Endothelial cell of umbilical vein (primary cell): Measurements from ENCODE around the gene LGR6. TPM values are rescaled to one million over a fixed set of nuclear protein-coding genes. Genes with fewer than 3 reads are reported as not detected.

Experiments
- BruUV-seq: library from RNA; stranded (reverse); fragments of 400-500 nt; replicated peaks from 2 replicates; lab custom pipeline; 2021; lab: Mats Ljungman, UMichigan
- CTCF ChIA-PET: fragments of 300-600, 350-600 bp; sonication (Branson Sonifier 250); formaldehyde crosslinking; loops from one replicate; lab custom pipeline; 2021; ENCODE audit warnings: antibody characterized with exemption, inconsistent platforms; lab: Charles Lee
- POLR2A ChIA-PET: fragments of 300-600, 350-600 bp; sonication (Branson Sonifier 250); formaldehyde crosslinking; loops from one replicate; lab custom pipeline; 2021; ENCODE audit warnings: antibody characterized with exemption, inconsistent platforms; lab: Charles Lee
- DNase-seq: peaks from one replicate; pipeline ENCODE4 v3.0.0-alpha.2; 2011; ENCODE audit warnings: low read depth, low spot score
- FAIRE-seq: peaks from 2 replicates; lab custom pipeline; 2011; peaks lifted over from hg19 to GRCh38; lab: Jason Lieb, UNC
- H2AFZ ChIP-seq: 2 replicates; pipeline ENCODE4 v1.6.0; 2012; ENCODE audit warnings: low read depth, low read length, control low read depth, inconsistent platforms
- H3K27ac ChIP-seq: 2 replicates; pipeline ENCODE4 v1.5.1; 2011; ENCODE audit warnings: low read depth, mild to moderate bottlenecking, control low read depth, low read length, moderate library complexity; ENCODE audit not compliant: insufficient read depth
- H3K27me3 ChIP-seq, 2 experiments: 2 replicates each; pipeline versions ENCODE4 v1.6.0 to v1.6.1; 2011; ENCODE audit warnings: low read length in 2 of 2, mixed read lengths in 1 of 2; ENCODE audit not compliant: control insufficient read depth in 2 of 2, insufficient read depth in 2 of 2
- H3K36me3 ChIP-seq, 2 experiments: 2 replicates in 1 of 2; 3 replicates in 1 of 2; pipeline ENCODE4 v1.5.1; 2011; ENCODE audit warnings: low read length in 2 of 2, mild to moderate bottlenecking in 1 of 2, moderate library complexity in 1 of 2; ENCODE audit not compliant: control insufficient read depth in 2 of 2, insufficient read depth in 2 of 2; ENCODE audit errors: extremely low read depth in 1 of 2
- H3K4me1 ChIP-seq: 3 replicates; pipeline ENCODE4 v1.5.1; 2011; ENCODE audit warnings: mild to moderate bottlenecking, low read length; ENCODE audit not compliant: control insufficient read depth, insufficient read depth; ENCODE audit errors: extremely low read depth
- H3K4me2 ChIP-seq: 2 replicates; pipeline ENCODE4 v1.6.1; 2011; ENCODE audit warnings: low read length, control low read depth, mixed read lengths; ENCODE audit not compliant: insufficient read depth
- H3K4me3 ChIP-seq, 3 experiments: fragments of 200-600 bp in 1 of 3; sonication (generic), shearing (Covaris generic) in 1 of 3; replicated peaks in 1 of 3; 2 replicates each; pipeline ENCODE4 v1.5.1; 2011 to 2016; ENCODE audit warnings: control low read depth in 3 of 3, low read length in 3 of 3, mild to moderate bottlenecking in 2 of 3, inconsistent platforms in 1 of 3, low read depth in 1 of 3, moderate library complexity in 1 of 3; ENCODE audit not compliant: insufficient read depth in 1 of 3
- H3K79me2 ChIP-seq: 2 replicates; pipeline ENCODE4 v1.6.0; 2012; ENCODE audit warnings: low read length, inconsistent platforms; ENCODE audit not compliant: control insufficient read depth, insufficient read depth
- H3K9ac ChIP-seq: replicated peaks from 2 replicates; pipeline ENCODE3; 2011; ENCODE audit warnings: low read length, control low read depth; ENCODE audit not compliant: insufficient read depth; ENCODE audit errors: extremely low read depth
- H3K9me1 ChIP-seq: replicated peaks from 3 replicates; pipeline ENCODE4 v1.6.0; 2011; ENCODE audit warnings: mild to moderate bottlenecking, low read length; ENCODE audit not compliant: control insufficient read depth, insufficient read depth; ENCODE audit errors: extremely low read depth
- H3K9me3 ChIP-seq: replicated peaks from 2 replicates; pipeline ENCODE4 v1.5.1; 2012; ENCODE audit warnings: low read length, inconsistent platforms; ENCODE audit not compliant: control insufficient read depth, insufficient read depth
- H4K20me1 ChIP-seq: replicated peaks from 2 replicates; pipeline ENCODE3; 2011; ENCODE audit warnings: mild to moderate bottlenecking, low read length; ENCODE audit not compliant: control insufficient read depth, insufficient read depth; ENCODE audit errors: extremely low read depth
- EZH2 ChIP-seq: IDR thresholded peaks from 2 replicates; pipeline ENCODE4 v1.6.1; 2012; ENCODE audit warnings: borderline replicate concordance, low read depth, mild to moderate bottlenecking, moderate library complexity, low read length, inconsistent platforms; ENCODE audit not compliant: severe bottlenecking
- FOS ChIP-seq: IDR thresholded peaks from 2 replicates; pipeline ENCODE4 v1.6.1; 2011; ENCODE audit warnings: mild to moderate bottlenecking, low read length, moderate library complexity, borderline replicate concordance; ENCODE audit not compliant: insufficient read depth
- GATA2 ChIP-seq: IDR thresholded peaks from 2 replicates; pipeline ENCODE4 v1.7.0; 2011; ENCODE audit warnings: low read depth, mild to moderate bottlenecking, moderate library complexity, mixed read lengths, low read length; ENCODE audit not compliant: insufficient read length, insufficient read depth
- JUN ChIP-seq: IDR thresholded peaks from 2 replicates; pipeline ENCODE4 v1.6.1; 2011; ENCODE audit warnings: borderline replicate concordance, low read depth; ENCODE audit not compliant: insufficient read length, insufficient read depth
- MYC ChIP-seq: IDR thresholded peaks from one replicate; pipeline ENCODE4 v1.6.1; 2011; ENCODE audit warnings: mild to moderate bottlenecking, low read depth, low read length
- POLR2A ChIP-seq: IDR thresholded peaks from 2 replicates; pipeline ENCODE4 v1.6.1; 2012; ENCODE audit warnings: low read depth, mild to moderate bottlenecking, control low read depth, low read length
- POLR2AphosphoS5 ChIP-seq: IDR thresholded peaks from 2 replicates; pipeline ENCODE4 v1.6.1; 2012; ENCODE audit warnings: low read depth, mild to moderate bottlenecking, control low read depth, low read length, moderate library complexity; ENCODE audit not compliant: insufficient read depth
- dilution Hi-C: fragments of 300-500 bp; cut with MboI; formaldehyde crosslinking; loops from one replicate; pipeline ENCODE4 v1.15.0; 2019; ENCODE audit warnings: low sequenced_read_pairs; ENCODE audit not compliant: extremely low pct_ligation_motif_present
- intact Hi-C: fragments of 100-400 bp; cut with micrococcal nuclease; formaldehyde crosslinking; loops from one replicate; pipeline ENCODE4 v1.10.0; 2022
- polyA plus RNA-seq, 4 experiments: library from polyadenylated mRNA; depleted of rRNA in 3 of 4; stranded (reverse) in 3 of 4; unstranded in 1 of 4; fragments of >200 nt; gene quantifications; 2 replicates each; pipeline versions ENCODE4 v1.2.1 to v1.2.3, GENCODE V29; 2011 to 2012; ENCODE audit warnings: missing spikeins in 1 of 4
- total RNA-seq: library from RNA; stranded (reverse); gene quantifications from 2 replicates; pipeline ENCODE4 v1.2.3, GENCODE V29; 2021
- TF ChIP-seq, protein P1 (sequence below): IDR thresholded peaks from 2 replicates; pipeline ENCODE4 v1.6.1; 2011; ENCODE audit not compliant: insufficient read depth, insufficient read length
- TF ChIP-seq, protein P2 (sequence below), 2 donors: IDR thresholded peaks; 1 replicate in 1 of 2; 2 replicates in 1 of 2; pipeline ENCODE4 v1.5.1; 2011; ENCODE audit warnings: low read length in 2 of 2, mild to moderate bottlenecking in 2 of 2, moderate library complexity in 2 of 2, control low read depth in 1 of 2, inconsistent platforms in 1 of 2, low read depth in 1 of 2; ENCODE audit not compliant: insufficient read depth in 1 of 2; ENCODE audit errors: extremely low read depth in 1 of 2

Gene LGR6
- total and polyA plus RNA-seq, 2 donors (not counting 3 experiments of a cell fraction or from before 2014, with no cell fraction given): not detected

DNA sequence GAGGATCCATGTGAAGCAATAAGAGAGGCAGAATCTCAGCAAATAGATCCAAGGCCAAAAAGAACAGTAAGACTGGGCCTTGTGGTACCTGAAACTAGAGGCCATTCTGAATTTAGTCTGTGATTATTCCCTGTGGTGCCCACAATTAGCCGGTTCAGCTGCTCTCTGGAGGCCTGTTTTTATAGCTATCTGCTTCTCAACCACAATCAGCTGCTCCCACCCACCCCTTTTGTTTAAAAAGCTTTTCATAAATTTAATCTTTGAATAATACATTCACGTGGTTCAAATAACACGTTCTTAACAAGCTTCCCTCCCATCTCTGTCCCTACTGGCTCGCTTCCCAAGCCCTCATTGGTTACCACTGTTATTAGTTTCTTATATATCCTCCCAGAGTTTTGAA, 130.1 kb downstream of the LGR6 start:
- BruUV-seq: no TSS peak
- Histone ChIP-seq H3K27me3 (no peaks in the 10 kb centered on the region), H3K79me2 (no peaks in the 10 kb centered on the region), H3K9ac (no peak overlapping the region), H3K4me2 (no peak overlapping the region), H3K4me3 (no peak overlapping the region), H3K27ac (no peak overlapping the region), H3K9me1 (no peaks in the 10 kb centered on the region), H3K9me3 (no peaks in the 10 kb centered on the region), H3K36me3 (no peaks in the 10 kb centered on the region), H3K4me1 (no peaks in the 10 kb centered on the region), H2AFZ (no peak overlapping the region), H4K20me1 (no peaks in the 10 kb centered on the region)
- FAIRE-seq (no peak), DNase-seq (no peak)
- intact Hi-C loops: no loop called here
- ChIA-PET POLR2A (no interaction called here), CTCF (interaction anchor here (1.2 to 1.8 kb wide), 2 partner anchors 131 to 396 kb away, joined by 4 to 5 read pairs; no protein-coding TSS in a partner anchor)
- dilution Hi-C loops: loop anchor here (25.0 kb wide), 1 partner anchor 111 kb away; no protein-coding TSS in a partner anchor
- TF ChIP-seq POLR2A (no peak), FOS (no peak), MYC (no peak), JUN (no peak), GATA2 (no peak), POLR2AphosphoS5 (no peak), EZH2 (no peak)
- TF ChIP-seq, protein P1, sequence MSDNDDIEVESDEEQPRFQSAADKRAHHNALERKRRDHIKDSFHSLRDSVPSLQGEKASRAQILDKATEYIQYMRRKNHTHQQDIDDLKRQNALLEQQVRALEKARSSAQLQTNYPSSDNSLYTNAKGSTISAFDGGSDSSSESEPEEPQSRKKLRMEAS: no peak
- TF ChIP-seq, protein P2, sequence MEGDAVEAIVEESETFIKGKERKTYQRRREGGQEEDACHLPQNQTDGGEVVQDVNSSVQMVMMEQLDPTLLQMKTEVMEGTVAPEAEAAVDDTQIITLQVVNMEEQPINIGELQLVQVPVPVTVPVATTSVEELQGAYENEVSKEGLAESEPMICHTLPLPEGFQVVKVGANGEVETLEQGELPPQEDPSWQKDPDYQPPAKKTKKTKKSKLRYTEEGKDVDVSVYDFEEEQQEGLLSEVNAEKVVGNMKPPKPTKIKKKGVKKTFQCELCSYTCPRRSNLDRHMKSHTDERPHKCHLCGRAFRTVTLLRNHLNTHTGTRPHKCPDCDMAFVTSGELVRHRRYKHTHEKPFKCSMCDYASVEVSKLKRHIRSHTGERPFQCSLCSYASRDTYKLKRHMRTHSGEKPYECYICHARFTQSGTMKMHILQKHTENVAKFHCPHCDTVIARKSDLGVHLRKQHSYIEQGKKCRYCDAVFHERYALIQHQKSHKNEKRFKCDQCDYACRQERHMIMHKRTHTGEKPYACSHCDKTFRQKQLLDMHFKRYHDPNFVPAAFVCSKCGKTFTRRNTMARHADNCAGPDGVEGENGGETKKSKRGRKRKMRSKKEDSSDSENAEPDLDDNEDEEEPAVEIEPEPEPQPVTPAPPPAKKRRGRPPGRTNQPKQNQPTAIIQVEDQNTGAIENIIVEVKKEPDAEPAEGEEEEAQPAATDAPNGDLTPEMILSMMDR (IDR thresholded peaks at IDR 0.05; ENCODE audit: extremely low read depth in 1 of 2, insufficient read depth in 1 of 2, low read depth in 1 of 2, low read length in 2 of 2): no peak
